HG03175 (cell line): Measurements from ENCODE around the gene NR1H4.
"Not testable (repeated sequence)": the region's sequence is repeated elsewhere in the genome, so short reads cannot be mapped to it uniquely, and the experiment has no call there.

ENCODE experiments used
- ATAC-seq: cut with Tn5 transposase; IDR thresholded peaks from one replicate; pipeline ENCODE4 v1.9.1; 2021; ENCODE audit warnings: mild to moderate bottlenecking, moderate library complexity; ENCODE audit not compliant: unreplicated experiment

The NR1H4 gene

GRCh38 chr12:100565987-100566545 lies 92.4 kb downstream of the NR1H4 start:
- ATAC-seq: no peak

- ATAC-seq: peak; percentile 97
Measured at GRCh38 chr12:100566887-100567637, 93.4 kb downstream of the NR1H4 start.

- no peak for ATAC-seq
Measured at GRCh38 chr12:100567945-100568344, 94.3 kb downstream of the NR1H4 start.

GRCh38 chr12:100572184-100572583 lies 98.5 kb downstream of the NR1H4 start:
- no peak for ATAC-seq

GRCh38 chr12:100573292-100574186 lies 99.9 kb downstream of the NR1H4 start, which contains the start of gene GAS2L3:
GAS2L3 (plus strand) TSS chr12:100573684; CDS start chr12:100594905, 21,221 bp downstream.
- ATAC-seq: peak; percentile 96

- peak; percentile 2 for ATAC-seq
Measured at GRCh38 chr12:100574187-100575074, 100.8 kb downstream of the NR1H4 start.

- no peak for ATAC-seq
Measured at GRCh38 chr12:100576331-100577036, 102.8 kb downstream of the NR1H4 start.

- no peak for ATAC-seq
Measured at GRCh38 chr12:100578923-100579322, 105.3 kb downstream of the NR1H4 start.

GRCh38 chr12:100579844-100580243 lies 106.2 kb downstream of the NR1H4 start:
- ATAC-seq: no peak

GRCh38 chr12:100584256-100584655 lies 110.6 kb downstream of the NR1H4 start:
- no peak for ATAC-seq

GRCh38 chr12:100591979-100592378 lies 118.3 kb downstream of the NR1H4 start:
- ATAC-seq: no peak

GRCh38 chr12:100593490-100593889 lies 119.8 kb downstream of the NR1H4 start:
- ATAC-seq: no peak

- ATAC-seq: no peak
Measured at GRCh38 chr12:100601626-100602025, 128.0 kb downstream of the NR1H4 start.

- ATAC-seq: not testable (repeated sequence)
Measured at GRCh38 chr12:100602997-100603396, 129.3 kb downstream of the NR1H4 start.

- ATAC-seq: no peak
Measured at GRCh38 chr12:100608776-100609175, 135.1 kb downstream of the NR1H4 start.

GRCh38 chr12:100610666-100611430 lies 137.2 kb downstream of the NR1H4 start:
- no peak for ATAC-seq

- no peak for ATAC-seq
Measured at GRCh38 chr12:100612606-100613005, 138.9 kb downstream of the NR1H4 start.
